Gastrocnemius medialis (tissue), 4 donors: ENCODE results near the gene FNDC4.

ENCODE experiments used
- POLR2A ChIP-seq, 2 donors: fragments of 450-650 bp; IDR thresholded peaks; one replicate each; pipeline ENCODE4 v1.6.1; 2017; ENCODE audit warnings: antibody characterized with exemption in 2 of 2, mild to moderate bottlenecking in 2 of 2, moderate library complexity in 2 of 2
- TF ChIP-seq, protein P1 (sequence below), 5 experiments: fragments of 450-650 bp in 3 of 5; fragments of 200-600 bp in 2 of 5; sonication (generic) in 2 of 5; IDR thresholded peaks in 4 of 5; conservative IDR thresholded peaks in 1 of 5; 1 replicate in 4 of 5; 2 replicates in 1 of 5; pipeline ENCODE4 v1.5.1; 2016 to 2019; ENCODE audit warnings: antibody characterized with exemption in 5 of 5, mild to moderate bottlenecking in 3 of 5, moderate library complexity in 3 of 5

DNA sequence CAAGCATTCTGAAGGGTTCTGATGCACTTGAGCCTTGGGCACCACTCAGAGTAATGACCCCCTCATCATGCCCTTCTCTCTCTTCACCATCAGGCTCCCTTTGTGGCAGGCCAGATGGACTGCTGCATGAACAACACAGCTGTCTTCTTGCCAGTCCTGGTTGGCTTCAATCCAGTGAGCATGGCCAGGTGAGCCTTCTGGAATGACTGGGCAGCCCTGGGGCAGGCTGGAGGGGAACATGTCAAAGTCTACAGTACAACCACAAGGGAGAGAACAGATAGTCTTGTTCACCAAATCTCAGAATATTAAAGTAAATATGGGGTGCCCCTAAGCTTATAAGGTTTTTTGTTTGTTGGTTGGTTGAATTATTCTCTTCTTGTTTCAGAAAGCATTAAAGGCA lies 6.0 kb upstream of the FNDC4 start:
- TF ChIP-seq, protein P1, sequence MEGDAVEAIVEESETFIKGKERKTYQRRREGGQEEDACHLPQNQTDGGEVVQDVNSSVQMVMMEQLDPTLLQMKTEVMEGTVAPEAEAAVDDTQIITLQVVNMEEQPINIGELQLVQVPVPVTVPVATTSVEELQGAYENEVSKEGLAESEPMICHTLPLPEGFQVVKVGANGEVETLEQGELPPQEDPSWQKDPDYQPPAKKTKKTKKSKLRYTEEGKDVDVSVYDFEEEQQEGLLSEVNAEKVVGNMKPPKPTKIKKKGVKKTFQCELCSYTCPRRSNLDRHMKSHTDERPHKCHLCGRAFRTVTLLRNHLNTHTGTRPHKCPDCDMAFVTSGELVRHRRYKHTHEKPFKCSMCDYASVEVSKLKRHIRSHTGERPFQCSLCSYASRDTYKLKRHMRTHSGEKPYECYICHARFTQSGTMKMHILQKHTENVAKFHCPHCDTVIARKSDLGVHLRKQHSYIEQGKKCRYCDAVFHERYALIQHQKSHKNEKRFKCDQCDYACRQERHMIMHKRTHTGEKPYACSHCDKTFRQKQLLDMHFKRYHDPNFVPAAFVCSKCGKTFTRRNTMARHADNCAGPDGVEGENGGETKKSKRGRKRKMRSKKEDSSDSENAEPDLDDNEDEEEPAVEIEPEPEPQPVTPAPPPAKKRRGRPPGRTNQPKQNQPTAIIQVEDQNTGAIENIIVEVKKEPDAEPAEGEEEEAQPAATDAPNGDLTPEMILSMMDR (IDR thresholded peaks at IDR 0.05 in 4 of 5, conservative IDR thresholded peaks at IDR 0.05 in 1 of 5): no peak
- no peak for TF ChIP-seq POLR2A (IDR thresholded peaks at IDR 0.05)
